AG04449 (cell line): Measurements from ENCODE around the gene EXOC4.

ENCODE experiments used
- CTCF ChIA-PET: fragments of 350-600 bp; formaldehyde crosslinking; extraction: SDS; loops from one replicate; lab custom pipeline; 2021; ENCODE audit warnings: antibody characterized with exemption; lab: Yijun Ruan, JAX
- POLR2A ChIA-PET: fragments of 400-600, 350-600 bp; formaldehyde crosslinking; extraction: SDS; loops from one replicate; lab custom pipeline; 2020; ENCODE audit warnings: antibody characterized with exemption, inconsistent platforms; lab: Yijun Ruan, JAX
- DNase-seq: peaks from one replicate; pipeline ENCODE4 v3.0.0-alpha.2; 2010; ENCODE audit warnings: low read depth, low spot score
- H3K4me3 ChIP-seq: 2 replicates; pipeline ENCODE4 v1.5.1; 2011; ENCODE audit warnings: low read depth, mild to moderate bottlenecking, control low read depth, low read length
- CTCF ChIP-seq: IDR thresholded peaks from one replicate; pipeline ENCODE4 v1.5.1; 2011; ENCODE audit warnings: mild to moderate bottlenecking, moderate library complexity, low read length, control low read depth, inconsistent platforms; ENCODE audit not compliant: insufficient read depth; ENCODE audit errors: missing control alignments

EXOC4 gene

GRCh38 chr7:133623721-133624120 lies 370.8 kb downstream of the EXOC4 start:
- ChIA-PET POLR2A (no interaction called here), CTCF (no interaction called here)
- DNase-seq = no peak
- H3K4me3 ChIP-seq = no peak overlapping the region
- no peak for TF ChIP-seq CTCF

- H3K4me3 ChIP-seq = no peak overlapping the region
- POLR2A ChIA-PET = no interaction called here
- TF ChIP-seq CTCF = no peak
- no peak for DNase-seq
- CTCF ChIA-PET = no interaction called here
These were observed 372.2 kb downstream of the EXOC4 start for GRCh38 chr7:133625046-133625445.

DNA sequence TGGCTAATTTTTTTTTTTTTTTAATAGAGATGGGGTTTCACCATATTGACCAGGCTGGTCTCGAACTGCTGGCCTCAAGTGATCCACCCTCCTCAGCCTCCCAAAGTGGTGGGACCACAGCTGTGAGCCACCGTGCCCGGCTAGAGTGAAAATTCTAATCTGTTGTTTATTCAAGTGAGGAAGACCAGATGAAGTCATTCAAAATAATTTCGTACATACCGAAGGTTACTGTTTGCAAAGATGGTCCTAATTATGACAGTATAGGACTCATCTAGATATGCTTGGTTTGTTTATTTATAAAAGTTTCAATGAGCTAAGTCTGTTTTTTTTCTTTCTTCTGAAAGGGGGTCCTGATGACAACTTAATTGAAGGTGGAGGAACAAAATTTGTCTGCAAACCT lies 376.8 kb downstream of the EXOC4 start:
- no peak overlapping the region for H3K4me3 ChIP-seq
- TF ChIP-seq CTCF = no peak
- ChIA-PET POLR2A (interaction anchor here (0.8 kb wide), 1 partner anchor 225 kb away, joined by 3 read pairs; no protein-coding TSS in a partner anchor), CTCF (interaction anchor here (1.9 kb wide), 1 partner anchor 225 kb away, joined by 4 read pairs; no protein-coding TSS in a partner anchor)
- no peak for DNase-seq

DNA sequence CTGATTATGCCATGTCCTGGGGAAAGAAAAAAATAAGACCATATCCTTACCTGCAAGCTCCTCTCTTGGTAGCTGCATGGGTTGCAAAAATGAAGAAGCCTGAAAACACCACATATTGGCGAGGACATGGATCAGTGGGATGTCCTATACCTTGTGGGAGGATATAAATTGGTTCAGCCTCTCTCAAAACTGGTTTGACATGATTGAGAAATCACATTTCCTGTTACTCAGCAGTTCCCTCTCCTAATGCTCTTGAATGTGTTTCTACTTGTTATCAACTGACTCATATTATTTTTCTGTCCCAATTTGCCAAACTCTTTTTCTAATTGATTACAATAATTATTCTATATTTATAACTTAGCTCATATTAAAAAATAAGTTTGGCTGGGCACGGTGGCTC lies 380.2 kb downstream of the EXOC4 start:
- POLR2A ChIA-PET = no interaction called here
- no peak for DNase-seq

GRCh38 chr7:133635541-133635940 lies 382.7 kb downstream of the EXOC4 start:
- POLR2A ChIA-PET = no interaction called here
- no peak for TF ChIP-seq CTCF
- CTCF ChIA-PET = no interaction called here
- no peak for DNase-seq
- H3K4me3 ChIP-seq = no peak overlapping the region

More for the DNA sequence above, 380.2 kb downstream of the EXOC4 start:
- H3K4me3 ChIP-seq = no peak overlapping the region
- CTCF ChIA-PET = no interaction called here
- TF ChIP-seq CTCF = no peak

DNA sequence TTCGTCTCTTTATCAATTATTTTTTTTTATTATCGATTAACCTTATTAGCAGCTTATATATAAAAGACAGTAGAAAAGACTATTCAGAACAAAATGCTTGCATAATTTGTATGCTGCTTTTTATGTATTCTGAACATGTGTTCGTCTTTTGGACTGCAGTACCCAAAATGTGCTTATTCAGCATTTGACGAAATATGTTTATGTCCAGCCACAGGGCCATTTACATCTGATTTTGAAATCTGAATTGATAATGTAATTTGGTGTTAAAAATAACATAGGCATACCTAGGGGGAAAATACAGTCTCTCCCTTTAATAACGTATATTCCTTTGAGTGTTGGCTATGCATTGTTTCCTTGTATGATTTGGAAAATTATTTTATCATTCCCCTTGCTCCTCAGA lies 386.0 kb downstream of the EXOC4 start:
- CTCF ChIA-PET = no interaction called here
- POLR2A ChIA-PET = no interaction called here
- H3K4me3 ChIP-seq = no peak overlapping the region
- no peak for TF ChIP-seq CTCF
- DNase-seq = no peak
